Measurements from ENCODE around the gene FOXJ1. TPM values are rescaled to one million over a fixed set of nuclear protein-coding genes. Genes with fewer than 3 reads are reported as not detected.

The FOXJ1 gene
- total RNA-seq, 1 donor from 2014 or later = not detected

DNA sequence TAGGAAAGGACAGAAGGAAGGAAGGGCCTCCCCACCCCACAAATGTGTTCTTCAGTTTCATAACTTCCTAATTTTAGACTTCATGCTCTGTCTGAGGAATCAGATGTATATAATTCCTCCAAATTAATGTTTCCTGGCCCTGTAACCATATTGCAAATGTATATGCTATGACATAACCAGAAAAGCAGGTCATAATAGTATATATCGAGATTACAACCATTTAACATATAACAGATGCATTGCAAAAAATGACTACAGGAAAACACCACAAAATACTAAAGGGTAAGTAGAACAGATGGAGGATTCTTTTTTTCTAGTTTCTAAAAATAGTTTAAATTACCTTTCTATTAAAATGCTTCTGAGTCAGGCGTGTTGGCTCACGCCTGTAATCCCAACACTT, 34.3 kb downstream of the FOXJ1 start:
- H3K27me3 ChIP-seq (ENCODE audit: control insufficient read depth, insufficient read depth, low read length) = no peaks in the 10 kb centered on the region
- FAIRE-seq (no peak), DNase-seq (ENCODE audit: low read depth) (no peak)
- peaks cover 3% of the 10 kb centered on the region for H3K36me3 ChIP-seq (ENCODE audit: control insufficient read depth, insufficient read depth, low read length)
- TF ChIP-seq CTCF (IDR thresholded peaks at IDR 0.05; ENCODE audit: insufficient read depth, low read length, severe bottlenecking) = no peak
- no peak overlapping the region for H3K4me3 ChIP-seq (ENCODE audit: low read depth, low read length)

DNA sequence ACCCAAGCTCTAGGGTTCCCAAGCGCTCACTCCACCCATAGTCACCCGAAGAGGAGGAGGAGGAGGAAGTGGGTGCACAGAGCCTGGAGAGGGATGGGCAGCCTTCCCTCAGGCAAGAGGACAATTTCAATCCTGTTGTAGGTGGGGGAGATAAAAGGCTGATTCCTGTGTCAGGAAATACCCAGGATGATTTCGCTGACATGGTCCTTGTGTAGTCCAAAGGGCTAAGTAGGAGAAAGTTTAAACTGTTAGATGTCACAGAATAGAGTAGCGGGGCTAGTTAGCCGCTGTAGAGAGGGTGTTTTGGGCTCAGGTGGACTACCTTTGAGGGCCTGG, 36.2 kb downstream of the FOXJ1 start:
- Histone ChIP-seq H3K36me3 (ENCODE audit: control insufficient read depth, insufficient read depth, low read length) (peaks cover 7% of the 10 kb centered on the region), H3K4me3 (ENCODE audit: low read depth, low read length) (no peak overlapping the region), H3K27me3 (ENCODE audit: control insufficient read depth, insufficient read depth, low read length) (no peaks in the 10 kb centered on the region)
- DNase-seq (ENCODE audit: low read depth) = no peak
- FAIRE-seq = no peak
- no peak for TF ChIP-seq CTCF (IDR thresholded peaks at IDR 0.05; ENCODE audit: insufficient read depth, low read length, severe bottlenecking)

DNA sequence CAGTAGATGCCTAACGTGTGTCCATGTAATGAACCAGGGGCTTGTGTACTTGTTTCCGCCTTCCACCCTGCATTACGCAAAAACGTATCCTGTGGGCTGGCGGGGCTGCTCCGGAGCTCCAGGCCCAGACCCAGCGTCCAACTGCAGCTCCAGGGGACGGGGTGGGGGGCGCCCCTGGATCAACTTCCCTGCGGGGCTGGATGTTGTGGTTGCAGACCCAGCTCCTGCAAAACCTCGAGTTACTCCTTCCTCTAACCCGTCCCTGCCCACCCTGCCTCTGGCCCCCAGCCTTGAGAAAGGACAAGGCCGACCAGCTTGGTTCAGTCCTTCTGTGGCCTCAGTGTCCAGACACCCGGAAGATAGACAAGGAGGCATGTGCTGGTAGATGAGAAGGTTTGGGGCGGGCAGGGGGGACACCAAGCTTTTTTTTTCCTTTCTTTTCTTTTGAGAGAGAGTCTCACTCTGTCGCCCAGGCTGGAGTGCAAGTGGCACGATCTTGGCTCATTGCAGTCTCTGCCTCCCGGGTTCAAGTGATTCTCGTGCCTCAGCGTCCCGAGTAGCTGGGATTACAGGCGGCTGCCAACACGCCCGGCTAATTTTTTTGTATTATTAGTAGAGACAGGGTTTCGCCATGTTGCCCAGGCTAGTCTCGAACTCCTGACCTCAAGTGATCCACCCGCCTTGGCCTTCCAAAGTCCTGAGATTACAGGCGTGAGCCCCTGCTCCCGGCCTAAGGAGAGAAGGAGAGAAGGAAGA, 36.7 kb downstream of the FOXJ1 start:
- TF ChIP-seq CTCF (IDR thresholded peaks at IDR 0.05; ENCODE audit: insufficient read depth, low read length, severe bottlenecking) = no peak
- Histone ChIP-seq H3K36me3 (ENCODE audit: control insufficient read depth, insufficient read depth, low read length) (peaks cover 9% of the 10 kb centered on the region), H3K4me3 (ENCODE audit: low read depth, low read length) (peak overlapping the region; percentile 65), H3K27me3 (ENCODE audit: control insufficient read depth, insufficient read depth, low read length) (no peaks in the 10 kb centered on the region)
- FAIRE-seq (no peak), DNase-seq (ENCODE audit: low read depth) (no peak)

GRCh38 chr17:76103274-76104139, 37.5 kb downstream of the FOXJ1 start, which contains the start of gene EXOC7:
EXOC7 (minus strand) TSS chr17:76103787; CDS start chr17:76103692, 95 bp downstream.
- H3K36me3 ChIP-seq (ENCODE audit: control insufficient read depth, insufficient read depth, low read length) = peaks cover 9% of the 10 kb centered on the region
- TF ChIP-seq CTCF (IDR thresholded peaks at IDR 0.05; ENCODE audit: insufficient read depth, low read length, severe bottlenecking) = no peak
- no peaks in the 10 kb centered on the region for H3K27me3 ChIP-seq (ENCODE audit: control insufficient read depth, insufficient read depth, low read length)
- no peak for FAIRE-seq
- peak; percentile 76 for DNase-seq (ENCODE audit: low read depth)
- H3K4me3 ChIP-seq (ENCODE audit: low read depth, low read length) = peak within 1 kb of the TSS; percentile 65

DNA sequence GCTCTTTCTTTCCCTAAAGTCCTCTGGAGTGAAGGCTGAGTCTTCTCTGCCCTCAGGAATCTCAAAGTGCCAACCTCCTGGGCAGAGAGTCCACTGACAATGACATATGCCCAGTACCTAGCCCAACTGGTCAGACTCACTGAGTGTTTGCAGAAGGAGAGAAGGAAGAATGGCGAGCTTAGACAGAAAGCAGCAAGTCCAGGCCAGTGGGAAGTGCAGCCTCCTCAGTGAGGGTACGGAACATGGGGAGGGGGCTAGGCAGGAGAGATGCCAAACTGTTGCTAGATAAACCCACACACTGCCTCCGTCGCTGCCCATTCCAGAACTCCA, 38.1 kb downstream of the FOXJ1 start:
- Histone ChIP-seq H3K4me3 (ENCODE audit: low read depth, low read length) (peak overlapping the region; percentile 65), H3K36me3 (ENCODE audit: control insufficient read depth, insufficient read depth, low read length) (peaks cover 11% of the 10 kb centered on the region), H3K27me3 (ENCODE audit: control insufficient read depth, insufficient read depth, low read length) (no peaks in the 10 kb centered on the region)
- no peak for TF ChIP-seq CTCF (IDR thresholded peaks at IDR 0.05; ENCODE audit: insufficient read depth, low read length, severe bottlenecking)
- FAIRE-seq (no peak), DNase-seq (ENCODE audit: low read depth) (peak; percentile 20)

All from bronchial epithelial cell (primary cell).